Measurements from ENCODE around the gene ALDH3A1.

The ALDH3A1 gene

DNA sequence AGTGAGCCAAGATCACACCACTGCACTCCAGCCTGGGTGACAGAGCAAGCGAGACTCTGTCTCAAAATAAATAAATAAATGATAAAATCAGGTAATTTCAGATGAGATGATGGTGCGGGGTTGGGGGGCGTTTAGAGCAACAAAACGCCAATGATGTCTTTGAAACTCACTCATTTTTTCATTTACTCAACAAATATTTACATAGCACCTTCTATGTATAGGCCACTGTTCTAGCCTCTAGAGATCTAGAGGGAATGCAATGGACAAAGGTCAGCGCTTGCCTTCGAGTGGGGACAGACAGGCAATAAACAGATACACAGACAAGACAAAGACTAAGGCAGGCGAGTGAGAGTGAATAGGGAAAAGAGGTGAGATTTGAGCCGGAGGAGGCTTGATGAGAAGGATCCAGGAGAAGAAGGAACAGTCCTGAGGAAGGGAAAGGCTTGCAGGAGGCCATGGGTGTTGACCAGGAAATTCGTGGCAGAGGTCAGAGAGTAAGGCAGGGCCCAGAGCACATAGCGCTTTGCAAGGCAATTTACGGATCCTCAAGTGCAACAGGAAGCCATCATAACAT is 14.1 kb downstream of the ALDH3A1 start:
- no peak for DNase-seq (ENCODE audit: low read depth, low spot score)
- POLR2A ChIA-PET = no interaction called here
- TF ChIP-seq, protein P1, sequence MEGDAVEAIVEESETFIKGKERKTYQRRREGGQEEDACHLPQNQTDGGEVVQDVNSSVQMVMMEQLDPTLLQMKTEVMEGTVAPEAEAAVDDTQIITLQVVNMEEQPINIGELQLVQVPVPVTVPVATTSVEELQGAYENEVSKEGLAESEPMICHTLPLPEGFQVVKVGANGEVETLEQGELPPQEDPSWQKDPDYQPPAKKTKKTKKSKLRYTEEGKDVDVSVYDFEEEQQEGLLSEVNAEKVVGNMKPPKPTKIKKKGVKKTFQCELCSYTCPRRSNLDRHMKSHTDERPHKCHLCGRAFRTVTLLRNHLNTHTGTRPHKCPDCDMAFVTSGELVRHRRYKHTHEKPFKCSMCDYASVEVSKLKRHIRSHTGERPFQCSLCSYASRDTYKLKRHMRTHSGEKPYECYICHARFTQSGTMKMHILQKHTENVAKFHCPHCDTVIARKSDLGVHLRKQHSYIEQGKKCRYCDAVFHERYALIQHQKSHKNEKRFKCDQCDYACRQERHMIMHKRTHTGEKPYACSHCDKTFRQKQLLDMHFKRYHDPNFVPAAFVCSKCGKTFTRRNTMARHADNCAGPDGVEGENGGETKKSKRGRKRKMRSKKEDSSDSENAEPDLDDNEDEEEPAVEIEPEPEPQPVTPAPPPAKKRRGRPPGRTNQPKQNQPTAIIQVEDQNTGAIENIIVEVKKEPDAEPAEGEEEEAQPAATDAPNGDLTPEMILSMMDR (IDR thresholded peaks at IDR 0.05; ENCODE audit: insufficient read depth, low read length, missing control alignments) = no peak
- H3K4me3 ChIP-seq (ENCODE audit: low read depth, low read length) = no peak overlapping the region
- CTCF ChIA-PET = interaction anchor here (1.0 to 3.1 kb wide), 2 partner anchors 10 to 33 kb away, joined by 5 to 19 read pairs; no protein-coding TSS in a partner anchor

DNA sequence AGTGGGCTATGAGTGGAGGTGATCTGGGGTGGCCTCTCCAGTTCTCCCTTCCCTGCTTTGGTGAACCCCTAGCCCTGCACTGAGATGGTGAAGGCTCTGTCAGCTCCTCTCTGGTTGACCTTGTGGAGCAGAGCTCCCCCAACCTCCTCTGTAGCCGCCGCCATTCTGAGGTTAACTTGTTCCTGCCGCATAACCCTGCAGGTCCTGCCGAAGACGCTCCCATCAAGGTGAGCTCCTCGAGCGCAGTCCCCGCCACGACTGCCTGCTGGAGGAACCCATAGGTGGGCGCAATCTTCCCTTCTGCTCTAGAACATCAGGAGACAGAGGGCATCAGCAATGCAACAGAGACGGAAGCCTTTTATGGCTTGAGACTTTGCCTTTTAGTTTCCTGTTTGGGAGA is 16.5 kb downstream of the ALDH3A1 start:
- DNase-seq (ENCODE audit: low read depth, low spot score) = no peak
- TF ChIP-seq, protein P1 (IDR thresholded peaks at IDR 0.05; ENCODE audit: insufficient read depth, low read length, missing control alignments) = no peak
- ChIA-PET POLR2A (no interaction called here), CTCF (interaction anchor here (1.4 kb wide), 1 partner anchor 13 kb away, joined by 7 read pairs; no protein-coding TSS in a partner anchor)
- H3K4me3 ChIP-seq (ENCODE audit: low read depth, low read length) = no peak overlapping the region

DNA sequence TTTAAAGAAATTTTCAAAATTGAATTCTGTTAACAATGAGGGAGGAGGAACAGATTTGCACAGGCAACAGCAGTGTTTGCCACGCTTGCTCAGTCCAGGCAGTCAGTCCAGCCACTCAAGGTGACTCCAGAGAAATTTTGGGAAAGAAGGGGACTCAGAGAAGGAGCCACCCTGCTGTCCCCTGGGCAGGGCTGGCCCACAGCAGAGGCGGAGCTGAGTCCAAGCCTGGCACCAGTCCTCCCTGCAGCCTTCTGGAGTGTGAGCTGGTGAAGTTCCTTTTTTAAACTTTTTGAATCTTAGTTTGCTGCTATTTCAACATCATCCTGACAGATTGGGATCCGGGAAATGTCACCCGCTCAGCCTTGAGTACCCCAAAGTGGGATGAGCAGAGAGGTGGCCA is 17.3 kb downstream of the ALDH3A1 start:
- TF ChIP-seq, protein P1 (IDR thresholded peaks at IDR 0.05; ENCODE audit: insufficient read depth, low read length, missing control alignments) = no peak
- H3K4me3 ChIP-seq (ENCODE audit: low read depth, low read length) = no peak overlapping the region
- DNase-seq (ENCODE audit: low read depth, low spot score) = no peak
- ChIA-PET POLR2A (no interaction called here), CTCF (interaction anchor here (1.4 kb wide), 1 partner anchor 14 kb away, joined by 7 read pairs; no protein-coding TSS in a partner anchor)

DNA sequence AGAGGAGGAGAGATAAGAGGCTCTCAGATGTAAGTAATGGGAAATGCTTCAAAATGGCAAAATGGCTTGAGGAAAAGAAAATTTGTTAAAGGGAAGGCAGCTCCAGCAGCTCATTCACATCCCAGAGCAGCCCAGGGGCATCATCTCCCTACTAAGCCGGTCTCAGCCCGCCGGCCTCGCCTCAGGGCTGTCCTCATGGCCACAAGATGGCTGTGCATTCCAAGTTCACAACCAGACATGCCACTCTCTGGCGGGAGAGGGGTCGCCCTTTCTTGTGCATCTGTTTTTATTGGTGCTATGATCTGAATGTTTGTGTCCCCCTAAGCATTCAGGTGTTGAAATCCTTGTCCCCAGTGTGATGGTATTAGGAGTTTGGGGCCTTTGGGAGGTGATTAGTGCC is 18.2 kb downstream of the ALDH3A1 start:
- TF ChIP-seq, protein P1 (IDR thresholded peaks at IDR 0.05; ENCODE audit: insufficient read depth, low read length, missing control alignments) = no peak
- ChIA-PET POLR2A (no interaction called here), CTCF (interaction anchor here (1.1 kb wide), 1 partner anchor 13 kb away, joined by 3 read pairs; no protein-coding TSS in a partner anchor)
- DNase-seq (ENCODE audit: low read depth, low spot score) = no peak
- H3K4me3 ChIP-seq (ENCODE audit: low read depth, low read length) = no peak overlapping the region

DNA sequence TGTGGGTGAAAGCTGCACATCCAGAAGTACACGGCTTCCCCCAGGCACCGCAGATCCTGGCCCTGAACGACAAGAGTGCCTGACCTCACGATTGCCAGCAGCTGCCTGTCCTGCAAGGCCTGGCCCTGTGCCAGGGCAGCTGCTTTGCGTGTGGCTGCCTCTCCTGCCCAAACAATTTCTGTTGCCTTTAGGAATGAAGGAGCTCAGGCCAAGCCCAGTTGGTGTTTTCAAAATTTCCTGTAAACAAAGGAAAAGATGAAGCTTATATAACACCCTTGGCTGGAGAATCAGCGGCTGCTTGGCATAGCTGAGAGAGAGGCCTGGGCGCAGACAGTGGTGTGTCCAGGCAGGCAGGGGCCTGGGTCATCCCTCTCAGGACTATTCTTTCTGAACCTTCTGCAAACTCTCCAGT is 20.0 kb downstream of the ALDH3A1 start:
- CTCF ChIA-PET = interaction anchor here (1.1 to 1.8 kb wide), 5 partner anchors 14 to 80 kb away, joined by 3 to 9 read pairs (median 5); partner anchors contain the start of gene ALDH3A2
- TF ChIP-seq, protein P1 (IDR thresholded peaks at IDR 0.05; ENCODE audit: insufficient read depth, low read length, missing control alignments) = no peak
- POLR2A ChIA-PET = no interaction called here
- DNase-seq (ENCODE audit: low read depth, low spot score) = peak; percentile 26
- H3K4me3 ChIP-seq (ENCODE audit: low read depth, low read length) = no peak overlapping the region

DNA sequence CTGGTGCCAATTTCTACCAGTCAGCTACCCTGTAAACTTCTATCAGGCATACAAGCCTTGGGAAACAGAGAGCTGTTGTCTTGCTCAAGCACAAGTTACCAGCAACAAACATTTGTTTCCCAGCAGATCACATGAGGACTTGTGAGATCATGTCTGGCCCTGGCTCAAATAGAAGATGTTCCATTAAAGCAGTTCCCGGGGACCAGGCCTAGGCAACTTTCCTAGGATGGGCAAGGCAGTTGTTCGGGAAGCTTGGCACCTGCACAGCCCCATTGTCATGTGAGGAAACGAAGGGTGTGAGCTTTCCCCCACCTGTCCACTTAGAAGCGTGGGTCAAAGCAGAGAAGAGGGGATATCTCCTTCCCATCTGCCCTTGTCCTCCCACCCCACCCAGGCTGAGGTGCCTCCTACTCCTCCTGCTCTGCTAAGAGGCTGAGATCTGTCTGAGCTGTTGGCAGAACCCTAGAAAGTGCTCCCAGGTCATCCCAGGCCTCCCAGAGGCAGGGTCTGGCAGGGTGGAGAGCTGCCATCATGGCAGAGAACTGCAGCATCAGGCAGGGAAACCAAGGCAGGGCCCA is 20.5 kb downstream of the ALDH3A1 start:
- no peak overlapping the region for H3K4me3 ChIP-seq (ENCODE audit: low read depth, low read length)
- ChIA-PET POLR2A (no interaction called here), CTCF (interaction anchor here (1.1 to 1.8 kb wide), 5 partner anchors 15 to 80 kb away, joined by 3 to 9 read pairs (median 5); partner anchors contain the start of gene ALDH3A2)
- DNase-seq (ENCODE audit: low read depth, low spot score) = peak; percentile 44
- TF ChIP-seq, protein P1 (IDR thresholded peaks at IDR 0.05; ENCODE audit: insufficient read depth, low read length, missing control alignments) = no peak

Measured in AG04449 (cell line).